Ovary (tissue), 9 donors: ENCODE data around the gene STAT3. TPM values are rescaled to one million over a fixed set of nuclear protein-coding genes. Genes with fewer than 3 reads are reported as not detected.

Experiments
- DNase-seq, 5 donors: peaks; one replicate each; pipeline ENCODE4 v3.0.0-alpha.2; 2019 to 2020
- H3K27ac ChIP-seq, 2 donors: fragments of 200-600 bp; one replicate each; pipeline versions ENCODE4 v1.5.1 to v1.8.0; 2019 to 2022
- H3K27me3 ChIP-seq: fragments of 200-600 bp; one replicate; pipeline ENCODE4 v1.8.0; 2022
- H3K36me3 ChIP-seq: fragments of 200-600 bp; sonication (generic); one replicate; pipeline ENCODE4 v1.5.1; 2019
- H3K4me1 ChIP-seq: one replicate; pipeline ENCODE4 v1.8.1; 2013; ENCODE audit warnings: mild to moderate bottlenecking, moderate library complexity; ENCODE audit not compliant: insufficient read depth
- H3K4me3 ChIP-seq: fragments of 200-600 bp; sonication (generic); one replicate; pipeline ENCODE4 v1.5.1; 2017
- H3K9me3 ChIP-seq, 2 donors: fragments of 200-600 bp in 1 of 2; sonication (generic) in 1 of 2; one replicate each; pipeline versions ENCODE4 v1.5.1 to v1.8.1; 2013 to 2019; ENCODE audit warnings: mild to moderate bottlenecking in 1 of 2, moderate library complexity in 1 of 2
- EP300 ChIP-seq: sonication (generic); formaldehyde crosslinking; IDR thresholded peaks from one replicate; pipeline ENCODE4 v1.6.1; 2017; ENCODE audit warnings: antibody characterized with exemption
- POLR2A ChIP-seq: fragments of 450-650 bp; IDR thresholded peaks from one replicate; pipeline ENCODE4 v1.6.1; 2017; ENCODE audit warnings: antibody characterized with exemption, mild to moderate bottlenecking, moderate library complexity
- WGBS, 3 donors: extraction: QIAGEN DNeasy Blood & Tissue Kit in 1 of 3; methylation state at CpG; one replicate each; pipeline versions ENCODE4 v1.1.5 to v1.1.7; 2013 to 2017; 5-methylcytosine and 5-hydroxymethylcytosine counted together
- intact Hi-C, 4 donors: fragments of 100-400 bp; cut with DNase I; formaldehyde crosslinking; loops; one replicate each; pipeline versions ENCODE4 v1.11.0 to v1.15.1; 2022 to 2023
- polyA plus RNA-seq, 2 donors: library from polyadenylated mRNA; stranded (reverse); fragments of 200-250 nt in 1 of 2; fragments of 350-450 nt in 1 of 2; fragmentation: Illumina TruSeq in 1 of 2; extraction: RNeasy Lipid Tissue Mini Kit (QIAGEN cat#74804) in 1 of 2; gene quantifications; one replicate each; pipeline ENCODE4 v1.2.3, GENCODE V29; 2013 to 2014
- total RNA-seq, 7 donors: library from RNA; depleted of rRNA in 2 of 7; stranded (reverse); fragments of >200 nt in 2 of 7; fragmentation: NEBNext Ultra II Directional in 3 of 7; extraction: Animal tissue kit (Norgen Biotek cat#: 25700) in 3 of 7; gene quantifications; one replicate each; pipeline versions ENCODE4 v1.1.0 to v1.2.4, GENCODE V29; 2016 to 2023
- TF ChIP-seq, protein P1 (sequence below), 3 donors: fragments of 450-650 bp in 2 of 3; fragments of 200-600 bp in 1 of 3; IDR thresholded peaks; one replicate each; pipeline versions ENCODE4 v1.5.1 to v1.8.0; 2016 to 2022; ENCODE audit warnings: antibody characterized with exemption in 3 of 3, mild to moderate bottlenecking in 1 of 3
- donor health status: DM: no; HTN: no; CAD: no; lungs with moderate emphysema.
- donor health status: DM: no; HTN: no; CAD: no.
- donor health status: Bipolar disorder and iron deficiency.
- donor health status: DM: yes; HTN: yes; CAD: no.
- donor health status: DM: no; HTN: no; CAD: no.
- donor health status: DM: yes; HTN: yes; CAD: no.

Gene STAT3
- total and polyA plus RNA-seq, 9 donors: 58.3 to 301 (median 192) TPM

DNA sequence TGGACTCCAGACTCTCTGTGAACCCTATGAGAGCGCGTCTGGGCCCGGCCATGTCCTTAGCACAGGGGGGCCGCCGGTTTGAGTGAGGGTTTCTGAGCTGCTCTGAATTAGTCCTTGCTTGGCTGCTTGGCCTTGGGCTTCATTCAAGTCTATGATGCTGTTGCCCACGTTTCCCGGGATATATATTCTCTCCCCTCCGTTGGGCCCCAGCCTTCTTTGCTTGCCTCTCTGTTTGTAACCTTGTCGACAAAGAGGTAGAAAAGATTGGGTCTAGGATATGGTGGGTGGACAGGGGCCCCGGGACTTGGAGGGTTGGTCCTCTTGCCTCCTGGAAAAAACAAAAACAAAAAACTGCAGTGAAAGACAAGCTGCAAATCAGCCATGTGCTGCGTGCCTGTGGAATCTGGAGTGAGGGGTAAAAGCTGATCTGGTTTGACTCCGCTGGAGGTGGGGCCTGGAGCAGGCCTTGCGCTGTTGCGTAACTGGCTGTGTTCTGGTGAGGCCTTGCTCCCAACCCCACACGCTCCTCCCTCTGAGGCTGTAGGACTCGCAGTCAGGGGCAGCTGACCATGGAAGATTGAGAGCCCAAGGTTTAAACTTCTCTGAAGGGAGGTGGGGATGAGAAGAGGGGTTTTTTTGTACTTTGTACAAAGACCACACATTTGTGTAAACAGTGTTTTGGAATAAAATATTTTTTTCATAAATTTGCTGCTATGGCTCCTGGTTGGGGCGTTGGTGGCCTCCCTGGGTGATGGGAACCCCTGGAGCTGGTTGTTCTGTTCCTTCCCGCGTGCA lies 76.8 kb downstream of the STAT3 start:
- Histone ChIP-seq H3K4me3 (no peak overlapping the region), H3K27me3 (no peaks in the 10 kb centered on the region), H3K27ac (peak overlapping the region; percentile 71 to 92), H3K9me3 (no peaks in the 10 kb centered on the region), H3K36me3 (no peaks in the 10 kb centered on the region), H3K4me1 (peaks cover 20% of the 10 kb centered on the region)
- TF ChIP-seq POLR2A: peak; percentile 47
- no peak for TF ChIP-seq EP300
- TF ChIP-seq, protein P1, sequence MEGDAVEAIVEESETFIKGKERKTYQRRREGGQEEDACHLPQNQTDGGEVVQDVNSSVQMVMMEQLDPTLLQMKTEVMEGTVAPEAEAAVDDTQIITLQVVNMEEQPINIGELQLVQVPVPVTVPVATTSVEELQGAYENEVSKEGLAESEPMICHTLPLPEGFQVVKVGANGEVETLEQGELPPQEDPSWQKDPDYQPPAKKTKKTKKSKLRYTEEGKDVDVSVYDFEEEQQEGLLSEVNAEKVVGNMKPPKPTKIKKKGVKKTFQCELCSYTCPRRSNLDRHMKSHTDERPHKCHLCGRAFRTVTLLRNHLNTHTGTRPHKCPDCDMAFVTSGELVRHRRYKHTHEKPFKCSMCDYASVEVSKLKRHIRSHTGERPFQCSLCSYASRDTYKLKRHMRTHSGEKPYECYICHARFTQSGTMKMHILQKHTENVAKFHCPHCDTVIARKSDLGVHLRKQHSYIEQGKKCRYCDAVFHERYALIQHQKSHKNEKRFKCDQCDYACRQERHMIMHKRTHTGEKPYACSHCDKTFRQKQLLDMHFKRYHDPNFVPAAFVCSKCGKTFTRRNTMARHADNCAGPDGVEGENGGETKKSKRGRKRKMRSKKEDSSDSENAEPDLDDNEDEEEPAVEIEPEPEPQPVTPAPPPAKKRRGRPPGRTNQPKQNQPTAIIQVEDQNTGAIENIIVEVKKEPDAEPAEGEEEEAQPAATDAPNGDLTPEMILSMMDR (IDR thresholded peaks at IDR 0.05): no peak
- WGBS, 3 donors: 14 to 28% (median 21%) methylated on average over 19 of the region's 19 CpGs
- intact Hi-C loops: loop anchor here in 1 of 4 donors (5.0 kb wide), 1 partner anchor 206 kb away; no protein-coding TSS in a partner anchor
- DNase-seq: peak; percentile 90 to 95 (median 92)

DNA sequence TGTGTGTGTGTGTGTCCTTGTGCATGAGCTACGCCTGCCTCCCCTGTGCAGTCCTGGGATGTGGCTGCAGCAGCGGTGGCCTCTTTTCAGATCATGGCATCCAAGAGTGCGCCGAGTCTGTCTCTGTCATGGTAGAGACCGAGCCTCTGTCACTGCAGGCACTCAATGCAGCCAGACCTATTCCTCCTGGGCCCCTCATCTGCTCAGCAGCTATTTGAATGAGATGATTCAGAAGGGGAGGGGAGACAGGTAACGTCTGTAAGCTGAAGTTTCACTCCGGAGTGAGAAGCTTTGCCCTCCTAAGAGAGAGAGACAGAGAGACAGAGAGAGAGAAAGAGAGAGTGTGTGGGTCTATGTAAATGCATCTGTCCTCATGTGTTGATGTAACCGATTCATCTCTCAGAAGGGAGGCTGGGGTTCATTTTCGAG lies 77.4 kb downstream of the STAT3 start:
- no peaks in the 10 kb centered on the region for H3K36me3 ChIP-seq
- TF ChIP-seq, protein P1 (IDR thresholded peaks at IDR 0.05): no peak
- H3K9me3 ChIP-seq: no peaks in the 10 kb centered on the region
- H3K4me3 ChIP-seq: no peak overlapping the region
- 46 to 53% (median 51%) methylated on average over 9 of the region's 9 CpGs for WGBS, 3 donors
- H3K4me1 ChIP-seq: peaks cover 20% of the 10 kb centered on the region
- no peaks in the 10 kb centered on the region for H3K27me3 ChIP-seq
- intact Hi-C loops: loop anchor here in 1 of 4 donors (5.0 kb wide), 1 partner anchor 206 kb away; no protein-coding TSS in a partner anchor
- peak overlapping the region; percentile 71 to 92 for H3K27ac ChIP-seq
- no peak for DNase-seq

DNA sequence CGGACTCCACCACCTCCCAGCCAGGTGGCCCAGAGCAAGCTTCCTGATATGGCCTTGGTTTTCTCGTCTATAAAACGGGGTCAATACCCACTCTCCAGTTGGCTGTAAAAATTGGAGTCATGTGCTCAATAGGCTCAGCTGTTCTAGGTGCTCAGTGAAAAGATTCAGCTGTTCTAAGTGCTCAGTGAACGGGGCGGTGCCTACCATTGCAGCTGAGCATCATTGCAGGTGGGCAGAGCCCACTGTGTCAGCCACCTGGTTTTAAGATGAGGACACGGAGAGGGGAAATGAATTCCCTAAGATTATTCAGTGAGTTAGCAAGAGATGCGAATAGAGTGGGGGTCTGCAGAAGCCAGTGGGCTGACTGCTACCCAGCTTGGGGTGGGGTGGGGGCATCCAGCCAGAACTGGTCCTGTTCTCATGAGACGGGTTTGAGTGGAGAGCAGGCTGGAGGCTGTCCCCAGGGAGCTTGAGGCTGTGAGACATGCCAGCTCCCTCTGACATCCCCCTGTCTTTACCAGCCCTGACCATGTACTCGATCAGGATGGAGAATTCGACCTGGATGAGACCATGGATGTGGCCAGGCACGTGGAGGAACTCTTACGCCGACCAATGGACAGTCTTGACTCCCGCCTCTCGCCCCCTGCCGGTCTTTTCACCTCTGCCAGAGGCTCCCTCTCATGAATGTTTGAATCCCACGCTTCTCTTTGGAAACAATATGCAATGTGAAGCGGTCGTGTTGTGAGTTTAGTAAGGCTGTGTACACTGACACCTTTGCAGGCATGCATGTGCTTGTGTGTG lies 78.1 kb downstream of the STAT3 start:
- Histone ChIP-seq H3K4me1 (peaks cover 23% of the 10 kb centered on the region), H3K36me3 (no peaks in the 10 kb centered on the region), H3K27ac (peak overlapping the region; percentile 71 to 92), H3K9me3 (no peaks in the 10 kb centered on the region), H3K27me3 (no peaks in the 10 kb centered on the region), H3K4me3 (no peak overlapping the region)
- peak in 4 of 5 donors; percentile 50 to 69 (median 58) for DNase-seq
- TF ChIP-seq, protein P1 (IDR thresholded peaks at IDR 0.05): peak in 1 of 3 donors; percentile 20
- no peak for TF ChIP-seq EP300
- 51 to 54% (median 54%) methylated on average over 19 of the region's 19 CpGs for whole genome bisulfite sequencing, 3 donors
- intact Hi-C loops: loop anchor here in 1 of 4 donors (5.0 kb wide), 1 partner anchor 207 kb away; no protein-coding TSS in a partner anchor

DNA sequence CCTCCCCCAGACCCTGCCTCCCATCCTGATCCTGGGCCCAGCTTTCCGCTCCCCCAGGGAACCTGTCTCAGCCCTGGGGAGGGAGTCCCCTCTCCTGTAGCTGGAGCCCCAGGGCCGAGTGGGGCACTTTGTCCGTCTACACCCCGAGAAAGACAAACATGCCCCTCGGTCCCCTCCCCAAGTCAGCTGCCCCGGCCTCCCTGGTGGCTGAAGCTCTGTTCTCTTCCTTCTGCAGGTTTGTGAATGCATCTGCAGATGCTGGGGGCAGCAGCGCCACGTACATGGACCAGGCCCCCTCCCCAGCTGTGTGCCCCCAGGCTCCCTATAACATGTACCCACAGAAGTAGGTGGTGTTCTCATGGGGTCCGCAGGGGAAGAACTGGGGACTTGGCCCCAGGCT lies 79.1 kb downstream of the STAT3 start:
- peaks cover 23% of the 10 kb centered on the region for H3K4me1 ChIP-seq
- H3K27me3 ChIP-seq: no peaks in the 10 kb centered on the region
- no peak for TF ChIP-seq POLR2A
- TF ChIP-seq, protein P1 (IDR thresholded peaks at IDR 0.05): no peak
- no peak for TF ChIP-seq EP300
- no peak for DNase-seq
- peak overlapping the region; percentile 71 to 92 for H3K27ac ChIP-seq
- intact Hi-C loops: no loop called here
- 62 to 79% (median 64%) methylated on average over 9 of the region's 9 CpGs for WGBS, 3 donors
- no peaks in the 10 kb centered on the region for H3K36me3 ChIP-seq
- no peaks in the 10 kb centered on the region for H3K9me3 ChIP-seq
- H3K4me3 ChIP-seq: no peak overlapping the region
